Measurements from ENCODE around the gene PFKFB1.

The PFKFB1 gene

GRCh38 chrX:55029291-55029690 is 35.3 kb upstream of the PFKFB1 start:
- TF ChIP-seq TAF1 (IDR thresholded peaks at IDR 0.05; ENCODE audit: borderline replicate concordance, insufficient read depth, low read length) (no peak), POLR2AphosphoS5 (IDR thresholded peaks at IDR 0.05; ENCODE audit: low read depth, low read length) (no peak), FOXP2 (optimal IDR thresholded peaks at IDR 0.05; ENCODE audit: borderline replicate concordance, extremely low read depth, extremely low read length, insufficient read depth) (no peak)

- TF ChIP-seq, protein P1, sequence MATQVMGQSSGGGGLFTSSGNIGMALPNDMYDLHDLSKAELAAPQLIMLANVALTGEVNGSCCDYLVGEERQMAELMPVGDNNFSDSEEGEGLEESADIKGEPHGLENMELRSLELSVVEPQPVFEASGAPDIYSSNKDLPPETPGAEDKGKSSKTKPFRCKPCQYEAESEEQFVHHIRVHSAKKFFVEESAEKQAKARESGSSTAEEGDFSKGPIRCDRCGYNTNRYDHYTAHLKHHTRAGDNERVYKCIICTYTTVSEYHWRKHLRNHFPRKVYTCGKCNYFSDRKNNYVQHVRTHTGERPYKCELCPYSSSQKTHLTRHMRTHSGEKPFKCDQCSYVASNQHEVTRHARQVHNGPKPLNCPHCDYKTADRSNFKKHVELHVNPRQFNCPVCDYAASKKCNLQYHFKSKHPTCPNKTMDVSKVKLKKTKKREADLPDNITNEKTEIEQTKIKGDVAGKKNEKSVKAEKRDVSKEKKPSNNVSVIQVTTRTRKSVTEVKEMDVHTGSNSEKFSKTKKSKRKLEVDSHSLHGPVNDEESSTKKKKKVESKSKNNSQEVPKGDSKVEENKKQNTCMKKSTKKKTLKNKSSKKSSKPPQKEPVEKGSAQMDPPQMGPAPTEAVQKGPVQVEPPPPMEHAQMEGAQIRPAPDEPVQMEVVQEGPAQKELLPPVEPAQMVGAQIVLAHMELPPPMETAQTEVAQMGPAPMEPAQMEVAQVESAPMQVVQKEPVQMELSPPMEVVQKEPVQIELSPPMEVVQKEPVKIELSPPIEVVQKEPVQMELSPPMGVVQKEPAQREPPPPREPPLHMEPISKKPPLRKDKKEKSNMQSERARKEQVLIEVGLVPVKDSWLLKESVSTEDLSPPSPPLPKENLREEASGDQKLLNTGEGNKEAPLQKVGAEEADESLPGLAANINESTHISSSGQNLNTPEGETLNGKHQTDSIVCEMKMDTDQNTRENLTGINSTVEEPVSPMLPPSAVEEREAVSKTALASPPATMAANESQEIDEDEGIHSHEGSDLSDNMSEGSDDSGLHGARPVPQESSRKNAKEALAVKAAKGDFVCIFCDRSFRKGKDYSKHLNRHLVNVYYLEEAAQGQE (IDR thresholded peaks at IDR 0.05; ENCODE audit: insufficient read depth in 1 of 2, low read depth in 2 of 2, low read length in 2 of 2), result no peak
- TF ChIP-seq FOXP2 (optimal IDR thresholded peaks at IDR 0.05; ENCODE audit: borderline replicate concordance, extremely low read depth, extremely low read length, insufficient read depth) (no peak), SIN3A (IDR thresholded peaks at IDR 0.05; ENCODE audit: borderline replicate concordance, insufficient read depth, low read length) (no peak), TAF1 (IDR thresholded peaks at IDR 0.05; ENCODE audit: borderline replicate concordance, insufficient read depth, low read length) (no peak), POLR2AphosphoS5 (IDR thresholded peaks at IDR 0.05; ENCODE audit: low read depth, low read length) (no peak)
Observed at GRCh38 chrX:55028611-55029010, 34.6 kb upstream of the PFKFB1 start.

DNA sequence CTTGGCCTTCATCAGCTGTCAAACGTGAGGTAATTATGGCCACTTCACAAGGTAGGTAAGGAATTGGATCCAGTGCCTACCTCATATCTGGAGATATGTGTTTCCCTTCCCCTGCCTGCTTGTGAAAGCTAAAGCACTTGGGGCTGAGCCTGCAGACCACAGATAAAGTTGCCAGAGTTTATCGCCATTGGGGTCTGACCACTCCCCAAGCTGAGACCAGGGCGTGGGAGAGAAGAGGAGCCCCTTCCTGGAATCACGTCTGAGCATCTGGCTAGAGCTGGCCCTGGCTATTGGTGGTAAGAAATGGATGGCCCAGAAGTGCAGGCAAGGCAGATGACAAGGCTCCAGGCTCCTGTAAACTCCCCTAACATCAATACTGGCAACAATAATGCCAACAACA is 34.1 kb upstream of the PFKFB1 start:
- no peak for TF ChIP-seq SIN3A (IDR thresholded peaks at IDR 0.05; ENCODE audit: borderline replicate concordance, insufficient read depth, low read length)
- TF ChIP-seq TAF1 (IDR thresholded peaks at IDR 0.05; ENCODE audit: borderline replicate concordance, insufficient read depth, low read length), result no peak
- TF ChIP-seq, protein P1 (IDR thresholded peaks at IDR 0.05; ENCODE audit: insufficient read depth in 1 of 2, low read depth in 2 of 2, low read length in 2 of 2), result no peak
- TF ChIP-seq FOXP2 (optimal IDR thresholded peaks at IDR 0.05; ENCODE audit: borderline replicate concordance, extremely low read depth, extremely low read length, insufficient read depth), result no peak
- no peak for TF ChIP-seq POLR2AphosphoS5 (IDR thresholded peaks at IDR 0.05; ENCODE audit: low read depth, low read length)

DNA sequence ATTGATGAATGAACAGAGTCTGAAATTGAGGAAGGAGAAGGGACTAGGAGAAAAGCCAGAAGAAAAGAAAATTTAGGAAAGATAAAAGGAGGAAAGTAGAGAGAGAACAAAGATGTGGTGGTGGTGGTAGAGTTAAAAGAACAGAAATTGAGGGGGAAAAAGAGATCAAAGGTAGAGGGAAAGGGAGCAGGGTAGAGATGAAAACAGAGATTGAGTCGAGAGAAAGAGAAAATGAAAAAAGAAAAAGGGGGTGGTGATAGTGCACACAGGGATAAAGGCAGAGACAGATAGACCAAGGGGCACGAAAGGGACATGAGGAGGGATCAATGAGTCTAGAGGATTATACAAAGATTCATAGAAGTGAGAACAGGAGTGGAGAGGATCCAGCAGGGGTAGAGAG is 32.9 kb upstream of the PFKFB1 start:
- TF ChIP-seq, protein P1 (IDR thresholded peaks at IDR 0.05; ENCODE audit: insufficient read depth in 1 of 2, low read depth in 2 of 2, low read length in 2 of 2), result no peak
- TF ChIP-seq TAF1 (IDR thresholded peaks at IDR 0.05; ENCODE audit: borderline replicate concordance, insufficient read depth, low read length), result no peak
- TF ChIP-seq FOXP2 (optimal IDR thresholded peaks at IDR 0.05; ENCODE audit: borderline replicate concordance, extremely low read depth, extremely low read length, insufficient read depth), result no peak
- TF ChIP-seq SIN3A (IDR thresholded peaks at IDR 0.05; ENCODE audit: borderline replicate concordance, insufficient read depth, low read length), result no peak
- no peak for TF ChIP-seq POLR2AphosphoS5 (IDR thresholded peaks at IDR 0.05; ENCODE audit: low read depth, low read length)

- TF ChIP-seq, protein P1 (IDR thresholded peaks at IDR 0.05; ENCODE audit: insufficient read depth in 1 of 2, low read depth in 2 of 2, low read length in 2 of 2), result no peak
- no peak for TF ChIP-seq TAF1 (IDR thresholded peaks at IDR 0.05; ENCODE audit: borderline replicate concordance, insufficient read depth, low read length)
- TF ChIP-seq SIN3A (IDR thresholded peaks at IDR 0.05; ENCODE audit: borderline replicate concordance, insufficient read depth, low read length), result no peak
- no peak for TF ChIP-seq FOXP2 (optimal IDR thresholded peaks at IDR 0.05; ENCODE audit: borderline replicate concordance, extremely low read depth, extremely low read length, insufficient read depth)
- no peak for TF ChIP-seq POLR2AphosphoS5 (IDR thresholded peaks at IDR 0.05; ENCODE audit: low read depth, low read length)
Observed at GRCh38 chrX:55026143-55026542, 32.2 kb upstream of the PFKFB1 start.
